GM12873 (cell line): ENCODE measurements around the gene CAMKK1.

Source experiments
- CTCF ChIP-seq: IDR thresholded peaks from 2 replicates; pipeline ENCODE4 v1.5.1; 2012; ENCODE audit warnings: low read depth, mild to moderate bottlenecking, moderate library complexity, low read length, control low read depth; ENCODE audit not compliant: insufficient read depth; ENCODE audit errors: missing control alignments

The CAMKK1 gene

GRCh38 chr17:3903051-3903825 is 10.4 kb upstream of the CAMKK1 start:
- TF ChIP-seq CTCF = no peak

DNA sequence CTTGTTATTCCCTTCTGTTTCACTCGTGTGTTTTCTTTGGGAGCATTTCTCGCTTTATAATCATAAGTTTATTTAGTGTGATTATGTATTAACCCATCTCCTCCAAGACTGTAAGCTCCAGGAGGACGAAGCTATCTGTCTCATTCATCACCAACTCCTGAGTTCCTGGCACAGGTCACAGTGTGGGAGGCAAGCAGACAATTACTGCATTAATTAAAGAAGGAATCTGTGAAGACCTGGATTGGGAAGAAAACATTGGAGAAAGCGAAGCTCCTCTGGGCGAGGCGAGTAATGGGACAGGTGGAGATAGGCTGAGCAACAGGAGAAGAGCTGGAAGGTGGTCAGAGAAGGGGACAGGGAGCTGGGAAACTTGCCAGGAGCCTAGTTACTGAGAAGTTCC is 7.8 kb upstream of the CAMKK1 start:
- no peak for TF ChIP-seq CTCF

GRCh38 chr17:3897731-3898130 is 4.9 kb upstream of the CAMKK1 start:
- TF ChIP-seq CTCF = no peak

DNA sequence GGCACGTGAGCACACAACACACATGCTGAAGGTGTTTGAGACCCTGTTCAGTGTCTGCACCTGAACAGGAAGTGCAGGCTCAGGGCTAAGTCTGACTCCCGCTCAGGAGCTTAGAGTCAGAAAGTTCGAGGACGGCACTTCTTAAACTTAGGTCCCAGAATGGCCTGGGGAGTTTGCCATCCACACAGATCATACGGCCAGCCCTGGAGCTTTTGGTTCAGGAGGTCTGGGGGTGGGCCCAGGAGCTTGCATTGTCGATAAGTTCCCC is 4.0 kb upstream of the CAMKK1 start:
- no peak for TF ChIP-seq CTCF

DNA sequence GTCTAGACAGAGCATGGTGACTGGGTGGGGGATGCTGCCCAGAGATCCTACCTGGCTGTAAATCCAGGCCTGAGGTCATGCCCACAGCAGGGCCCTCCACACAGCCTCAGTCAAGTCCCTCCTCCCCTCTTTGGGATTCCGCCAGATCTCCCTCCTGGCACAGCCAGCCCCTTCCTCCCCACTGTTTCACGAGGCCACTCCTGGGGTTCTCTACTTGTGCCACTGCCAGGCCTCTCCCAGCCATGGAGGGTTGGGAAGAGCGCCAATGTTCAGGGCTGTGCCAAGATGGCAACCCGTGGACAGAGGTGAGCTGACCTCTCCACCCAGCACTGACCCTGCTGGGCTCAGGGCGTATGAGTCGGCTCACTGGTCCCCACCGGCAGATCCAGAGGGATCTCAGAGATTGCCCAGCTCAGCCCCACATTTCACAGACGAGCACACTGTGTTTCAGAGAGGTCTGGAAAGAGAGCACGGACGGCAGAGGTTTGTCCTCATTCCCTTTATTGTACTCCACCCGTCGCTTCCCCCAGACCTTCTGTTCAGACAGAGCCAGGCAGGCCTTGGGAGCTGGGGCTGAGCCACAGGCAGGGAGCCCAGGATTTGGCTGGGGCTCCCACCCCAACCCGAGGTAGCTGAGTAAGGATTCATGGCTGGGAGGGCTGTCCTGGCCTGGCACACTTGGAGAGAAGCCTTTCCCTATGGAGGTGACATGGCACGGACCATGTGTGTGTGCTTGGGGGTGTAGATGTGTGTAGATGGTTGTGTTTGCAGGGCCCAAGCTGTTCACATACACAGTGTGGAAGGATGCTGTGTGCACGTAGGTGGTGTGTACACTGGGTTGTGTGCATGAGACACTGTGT is 3.5 kb upstream of the CAMKK1 start:
- no peak for TF ChIP-seq CTCF

- TF ChIP-seq CTCF = no peak
These were observed 2.5 kb upstream of the CAMKK1 start for GRCh38 chr17:3895354-3895753.

GRCh38 chr17:3894911-3895343 is 2.1 kb upstream of the CAMKK1 start:
- TF ChIP-seq CTCF = no peak
